ENCODE measurements around the gene CHN1.

The CHN1 gene

GRCh38 chr2:174759381-174760065 lies 245.7 kb downstream of the CHN1 start:
- no peak for DNase-seq

GRCh38 chr2:174756743-174757142 lies 248.4 kb downstream of the CHN1 start:
- no peak for DNase-seq

GRCh38 chr2:174753038-174753633 lies 252.0 kb downstream of the CHN1 start:
- DNase-seq = no peak

GRCh38 chr2:174752403-174753037 lies 252.7 kb downstream of the CHN1 start:
- no peak for DNase-seq

- DNase-seq = no peak
Observed at GRCh38 chr2:174750923-174751441, 254.2 kb downstream of the CHN1 start.

- no peak for DNase-seq
Observed at GRCh38 chr2:174749793-174750192, 255.4 kb downstream of the CHN1 start.

- peak; percentile 32 for DNase-seq
Observed at GRCh38 chr2:174748948-174749347, 256.2 kb downstream of the CHN1 start.

All from NCI-H2029 treated with DMSO at 0.1 percent for 48 hours (cell line).